Measurements from ENCODE around the gene OR13J1. TPM values are rescaled to one million over a fixed set of nuclear protein-coding genes. Genes with fewer than 3 reads are reported as not detected.
"Not testable (repeated sequence)": the region's sequence is repeated elsewhere in the genome, so short reads cannot be mapped to it uniquely, and the experiment has no call there.

The OR13J1 gene
- not detected for total RNA-seq

- H3K4me3 Mint-ChIP-seq = no peak within 1 kb of the TSS
- ChIA-PET CTCF (no interaction called here), POLR2A (no interaction called here)
- no peaks in the 10 kb centered on the region for H3K36me3 Mint-ChIP-seq
- H3K4me1 Mint-ChIP-seq (ENCODE audit: low read depth) = no peaks in the 10 kb centered on the region
- DNase-seq = no peak
- intact Hi-C loops (cut with micrococcal nuclease) = no loop called here
- no peak within 1 kb of the TSS for H3K27ac Mint-ChIP-seq
- no peaks in the 10 kb centered on the region for H3K27me3 Mint-ChIP-seq
- no peaks in the 10 kb centered on the region for H3K9me3 Mint-ChIP-seq
These were observed at the start of gene OR13J1 for GRCh38 chr9:35870351-35870923. TSS of gene OR13J1 (minus strand) at chr9:35870401. CDS start at chr9:35870401, 0 bp downstream.

GRCh38 chr9:35919212-35920008 is 49.2 kb upstream of the OR13J1 start:
- Mint-ChIP-seq H3K36me3 (no peaks in the 10 kb centered on the region), H3K27me3 (no peaks in the 10 kb centered on the region), H3K4me3 (no peak overlapping the region), H3K4me1 (ENCODE audit: low read depth) (peaks cover 16% of the 10 kb centered on the region), H3K27ac (no peak overlapping the region), H3K9me3 (no peaks in the 10 kb centered on the region)
- intact Hi-C loops (cut with micrococcal nuclease) = no loop called here
- ChIA-PET POLR2A (no interaction called here), CTCF (interaction anchor here (1.1 to 3.5 kb wide), 5 partner anchors 16 to 104 kb away, joined by 3 to 14 read pairs (median 5); no protein-coding TSS in a partner anchor)
- DNase-seq = no peak

- DNase-seq = no peak
- POLR2A ChIA-PET = no interaction called here
- Mint-ChIP-seq H3K4me3 (no peak overlapping the region), H3K27me3 (no peaks in the 10 kb centered on the region), H3K4me1 (ENCODE audit: low read depth) (peaks cover 10% of the 10 kb centered on the region), H3K27ac (no peak overlapping the region), H3K36me3 (no peaks in the 10 kb centered on the region), H3K9me3 (no peaks in the 10 kb centered on the region)
- intact Hi-C loops (cut with micrococcal nuclease) = no loop called here
- CTCF ChIA-PET = interaction anchor here (1.6 to 3.5 kb wide), 2 partner anchors 16 to 26 kb away, joined by 4 to 14 read pairs; no protein-coding TSS in a partner anchor
These were observed 48.6 kb upstream of the OR13J1 start for GRCh38 chr9:35918780-35919179.

- Mint-ChIP-seq H3K9me3 (no peaks in the 10 kb centered on the region), H3K27me3 (no peaks in the 10 kb centered on the region), H3K36me3 (no peaks in the 10 kb centered on the region), H3K27ac (no peak overlapping the region), H3K4me3 (no peak overlapping the region), H3K4me1 (ENCODE audit: low read depth) (peaks cover 3% of the 10 kb centered on the region)
- ChIA-PET CTCF (interaction anchor here (0.9 to 3.5 kb wide), 2 partner anchors 14 to 28 kb away, joined by 3 to 14 read pairs; no protein-coding TSS in a partner anchor), POLR2A (no interaction called here)
- no peak for DNase-seq
- intact Hi-C loops (cut with micrococcal nuclease) = no loop called here
These were observed 47.1 kb upstream of the OR13J1 start for GRCh38 chr9:35917261-35917660.

GRCh38 chr9:35915681-35916294 is 45.6 kb upstream of the OR13J1 start:
- Mint-ChIP-seq H3K27me3 (no peaks in the 10 kb centered on the region), H3K4me3 (no peak overlapping the region), H3K36me3 (no peaks in the 10 kb centered on the region), H3K4me1 (ENCODE audit: low read depth) (peaks cover 15% of the 10 kb centered on the region), H3K9me3 (no peaks in the 10 kb centered on the region), H3K27ac (no peak overlapping the region)
- intact Hi-C loops (cut with micrococcal nuclease) = no loop called here
- ChIA-PET CTCF (interaction anchor here (0.8 kb wide), 1 partner anchor 13 kb away, joined by 4 read pairs; no protein-coding TSS in a partner anchor), POLR2A (no interaction called here)
- DNase-seq = no peak

- Mint-ChIP-seq H3K4me1 (ENCODE audit: low read depth) (peaks cover 25% of the 10 kb centered on the region), H3K36me3 (no peaks in the 10 kb centered on the region), H3K4me3 (no peak overlapping the region), H3K27me3 (no peaks in the 10 kb centered on the region), H3K9me3 (no peaks in the 10 kb centered on the region), H3K27ac (no peak overlapping the region)
- CTCF ChIA-PET = interaction anchor here (0.8 to 1.0 kb wide), 2 partner anchors 21 to 40 kb away, joined by 3 read pairs; no protein-coding TSS in a partner anchor
- POLR2A ChIA-PET = no interaction called here
- peak; percentile 35 for DNase-seq
- intact Hi-C loops (cut with micrococcal nuclease) = no loop called here
These were observed 44.2 kb upstream of the OR13J1 start for GRCh38 chr9:35914301-35914807.

GRCh38 chr9:35913429-35913828 is 43.2 kb upstream of the OR13J1 start:
- intact Hi-C loops (cut with micrococcal nuclease); H3K4me3 Mint-ChIP-seq; H3K27me3 Mint-ChIP-seq; POLR2A ChIA-PET; DNase-seq; H3K9me3 Mint-ChIP-seq; H3K27ac Mint-ChIP-seq; H3K36me3 Mint-ChIP-seq: not testable (repeated sequence)
- CTCF ChIA-PET = interaction anchor here (1.1 kb wide), 1 partner anchor 46 kb away, joined by 3 read pairs; no protein-coding TSS in a partner anchor
- peaks cover 34% of the 10 kb centered on the region for H3K4me1 Mint-ChIP-seq (ENCODE audit: low read depth)

- ChIA-PET CTCF (interaction anchor here (1.1 kb wide), 1 partner anchor 46 kb away, joined by 3 read pairs; no protein-coding TSS in a partner anchor), POLR2A (no interaction called here)
- Mint-ChIP-seq H3K4me3 (no peak overlapping the region), H3K36me3 (no peaks in the 10 kb centered on the region), H3K27me3 (no peaks in the 10 kb centered on the region), H3K27ac (no peak overlapping the region), H3K4me1 (ENCODE audit: low read depth) (peaks cover 39% of the 10 kb centered on the region), H3K9me3 (no peaks in the 10 kb centered on the region)
- DNase-seq = no peak
- intact Hi-C loops (cut with micrococcal nuclease) = no loop called here
These were observed 42.7 kb upstream of the OR13J1 start for GRCh38 chr9:35912791-35913400.

- H3K4me1 Mint-ChIP-seq (ENCODE audit: low read depth) = peaks cover 50% of the 10 kb centered on the region
These were observed 41.5 kb upstream of the OR13J1 start for GRCh38 chr9:35911690-35912089.

GRCh38 chr9:35910613-35911359 is 40.6 kb upstream of the OR13J1 start:
- DNase-seq = peak; percentile 70
- Mint-ChIP-seq H3K27ac (peak overlapping the region; percentile 42), H3K4me1 (ENCODE audit: low read depth) (peaks cover 53% of the 10 kb centered on the region), H3K36me3 (no peaks in the 10 kb centered on the region), H3K4me3 (no peak overlapping the region), H3K27me3 (no peaks in the 10 kb centered on the region), H3K9me3 (no peaks in the 10 kb centered on the region)
- ChIA-PET CTCF (interaction anchor here (0.6 to 3.3 kb wide), 12 partner anchors 7 to 121 kb away, joined by 3 to 25 read pairs (median 4); no protein-coding TSS in a partner anchor), POLR2A (no interaction called here)
- intact Hi-C loops (cut with micrococcal nuclease) = no loop called here

More at GRCh38 chr9:35911690-35912089, 41.5 kb upstream of the OR13J1 start:
- POLR2A ChIA-PET = no interaction called here
- no peak for DNase-seq
- CTCF ChIA-PET = interaction anchor here (0.6 to 3.3 kb wide), 11 partner anchors 8 to 122 kb away, joined by 3 to 25 read pairs (median 4); no protein-coding TSS in a partner anchor
- intact Hi-C loops (cut with micrococcal nuclease) = no loop called here
- H3K27ac Mint-ChIP-seq = no peak overlapping the region
- no peaks in the 10 kb centered on the region for H3K27me3 Mint-ChIP-seq
- no peaks in the 10 kb centered on the region for H3K36me3 Mint-ChIP-seq
- no peaks in the 10 kb centered on the region for H3K9me3 Mint-ChIP-seq
- no peak overlapping the region for H3K4me3 Mint-ChIP-seq

Data from activated CD4-positive, alpha-beta memory T cell treated with anti-CD3 and anti-CD28 coated beads for 36 hours (primary cell).